Ovary (tissue), 3 donors: ENCODE results near the gene TTC9C.

ENCODE experiments used
- POLR2A ChIP-seq: fragments of 450-650 bp; IDR thresholded peaks from one replicate; pipeline ENCODE4 v1.6.1; 2017; ENCODE audit warnings: antibody characterized with exemption, mild to moderate bottlenecking, moderate library complexity
- TF ChIP-seq, protein P1 (sequence below), 3 donors: fragments of 450-650 bp in 2 of 3; fragments of 200-600 bp in 1 of 3; IDR thresholded peaks; one replicate each; pipeline versions ENCODE4 v1.5.1 to v1.8.0; 2016 to 2022; ENCODE audit warnings: antibody characterized with exemption in 3 of 3, mild to moderate bottlenecking in 1 of 3
- donor health status: DM: no; HTN: no; CAD: no.

DNA sequence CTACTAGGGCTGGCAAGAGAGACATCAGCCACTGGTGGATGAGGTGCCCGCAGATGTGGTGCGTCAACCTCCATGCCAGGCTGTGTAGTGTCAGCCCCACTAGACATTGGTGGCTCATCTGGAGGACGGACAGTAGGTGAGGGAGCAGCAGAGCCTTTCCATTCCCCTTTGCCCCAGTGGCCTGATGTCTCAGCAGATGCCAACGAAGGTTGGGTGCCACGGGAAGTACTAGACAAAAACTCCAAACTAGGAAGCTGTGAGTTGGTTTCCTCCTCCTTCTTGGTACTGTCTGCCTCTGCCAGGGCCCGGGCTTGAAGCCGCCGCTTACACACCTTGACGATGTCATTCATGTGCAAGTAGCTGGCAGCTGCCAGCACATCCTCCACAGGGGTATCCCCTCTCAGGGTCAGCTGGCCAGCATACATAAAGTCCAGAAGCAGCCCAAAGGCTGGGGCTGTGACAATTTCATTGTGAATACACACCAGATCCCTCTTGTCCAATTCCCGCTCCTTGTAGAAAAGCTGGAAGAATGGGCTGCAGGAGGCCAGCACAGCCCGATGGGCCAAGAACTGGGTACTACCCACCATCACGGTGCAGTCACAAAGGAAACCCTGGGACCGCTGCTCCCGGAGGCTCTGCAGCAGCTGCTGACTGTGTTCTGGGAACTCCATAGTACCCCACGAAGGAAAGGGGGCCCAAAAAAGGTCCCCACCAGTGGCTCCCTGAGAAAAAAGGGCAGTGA lies 24.9 kb downstream of the TTC9C start:
- TF ChIP-seq, protein P1, sequence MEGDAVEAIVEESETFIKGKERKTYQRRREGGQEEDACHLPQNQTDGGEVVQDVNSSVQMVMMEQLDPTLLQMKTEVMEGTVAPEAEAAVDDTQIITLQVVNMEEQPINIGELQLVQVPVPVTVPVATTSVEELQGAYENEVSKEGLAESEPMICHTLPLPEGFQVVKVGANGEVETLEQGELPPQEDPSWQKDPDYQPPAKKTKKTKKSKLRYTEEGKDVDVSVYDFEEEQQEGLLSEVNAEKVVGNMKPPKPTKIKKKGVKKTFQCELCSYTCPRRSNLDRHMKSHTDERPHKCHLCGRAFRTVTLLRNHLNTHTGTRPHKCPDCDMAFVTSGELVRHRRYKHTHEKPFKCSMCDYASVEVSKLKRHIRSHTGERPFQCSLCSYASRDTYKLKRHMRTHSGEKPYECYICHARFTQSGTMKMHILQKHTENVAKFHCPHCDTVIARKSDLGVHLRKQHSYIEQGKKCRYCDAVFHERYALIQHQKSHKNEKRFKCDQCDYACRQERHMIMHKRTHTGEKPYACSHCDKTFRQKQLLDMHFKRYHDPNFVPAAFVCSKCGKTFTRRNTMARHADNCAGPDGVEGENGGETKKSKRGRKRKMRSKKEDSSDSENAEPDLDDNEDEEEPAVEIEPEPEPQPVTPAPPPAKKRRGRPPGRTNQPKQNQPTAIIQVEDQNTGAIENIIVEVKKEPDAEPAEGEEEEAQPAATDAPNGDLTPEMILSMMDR (IDR thresholded peaks at IDR 0.05) = no peak
- TF ChIP-seq POLR2A = no peak
